ENCODE results near the gene TXNL4B.

The TXNL4B gene

GRCh38 chr16:72093448-72094265 is at the start of gene TXNL4B, which contains the start of gene DHX38:
Gene TXNL4B (minus strand): TSS chr16:72093620. CDS start chr16:72090749, 2,871 bp downstream.
Gene DHX38 (plus strand): TSS chr16:72093847. CDS start chr16:72096158, 2,311 bp downstream.
- peak; percentile 98 for DNase-seq (ENCODE audit: low read depth)

- peak; percentile 68 for DNase-seq (ENCODE audit: low read depth)
Measured at GRCh38 chr16:72142476-72142875, 49.1 kb upstream of the TXNL4B start.

GRCh38 chr16:72139908-72140307 is 46.5 kb upstream of the TXNL4B start:
- no peak for DNase-seq (ENCODE audit: low read depth)

- no peak for DNase-seq (ENCODE audit: low read depth)
Measured at GRCh38 chr16:72138064-72138572, 44.7 kb upstream of the TXNL4B start.

GRCh38 chr16:72137380-72138063 is 44.1 kb upstream of the TXNL4B start:
- no peak for DNase-seq (ENCODE audit: low read depth)

- DNase-seq (ENCODE audit: low read depth), result no peak
Measured at GRCh38 chr16:72134507-72134906, 41.1 kb upstream of the TXNL4B start.

GRCh38 chr16:72132726-72133125 is 39.3 kb upstream of the TXNL4B start:
- DNase-seq (ENCODE audit: low read depth), result no peak

- DNase-seq (ENCODE audit: low read depth), result no peak
Measured at GRCh38 chr16:72131036-72131435, 37.6 kb upstream of the TXNL4B start.

GRCh38 chr16:72129976-72130656 is 36.7 kb upstream of the TXNL4B start:
- no peak for DNase-seq (ENCODE audit: low read depth)

- no peak for DNase-seq (ENCODE audit: low read depth)
Measured at GRCh38 chr16:72128701-72129100, 35.3 kb upstream of the TXNL4B start.

GRCh38 chr16:72126429-72126765 is 33.0 kb upstream of the TXNL4B start:
- no peak for DNase-seq (ENCODE audit: low read depth)

- no peak for DNase-seq (ENCODE audit: low read depth)
Measured at GRCh38 chr16:72125635-72126428, 32.4 kb upstream of the TXNL4B start.

- peak; percentile 64 for DNase-seq (ENCODE audit: low read depth)
Measured at GRCh38 chr16:72124761-72125634, 31.6 kb upstream of the TXNL4B start.

GRCh38 chr16:72124148-72124547 is 30.7 kb upstream of the TXNL4B start:
- DNase-seq (ENCODE audit: low read depth), result no peak

GRCh38 chr16:72123426-72123825 is 30.0 kb upstream of the TXNL4B start:
- no peak for DNase-seq (ENCODE audit: low read depth)

- no peak for DNase-seq (ENCODE audit: low read depth)
Measured at GRCh38 chr16:72122916-72123315, 29.5 kb upstream of the TXNL4B start.

- DNase-seq (ENCODE audit: low read depth), result no peak
Measured at GRCh38 chr16:72122308-72122707, 28.9 kb upstream of the TXNL4B start.

- no peak for DNase-seq (ENCODE audit: low read depth)
Measured at GRCh38 chr16:72120026-72120425, 26.6 kb upstream of the TXNL4B start.

- no peak for DNase-seq (ENCODE audit: low read depth)
Measured at GRCh38 chr16:72113616-72113945, 20.2 kb upstream of the TXNL4B start.

GRCh38 chr16:72112906-72113615 is 19.6 kb upstream of the TXNL4B start:
- no peak for DNase-seq (ENCODE audit: low read depth)
